ENCODE results near the gene MYOD1. TPM values are rescaled to one million over a fixed set of nuclear protein-coding genes. Genes with fewer than 3 reads are reported as not detected.

Gene MYOD1
- total and polyA plus RNA-seq, 9 of the 15 experiments (the other 6 are each of a cell fraction or from before 2014, with no cell fraction given): not detected

DNA sequence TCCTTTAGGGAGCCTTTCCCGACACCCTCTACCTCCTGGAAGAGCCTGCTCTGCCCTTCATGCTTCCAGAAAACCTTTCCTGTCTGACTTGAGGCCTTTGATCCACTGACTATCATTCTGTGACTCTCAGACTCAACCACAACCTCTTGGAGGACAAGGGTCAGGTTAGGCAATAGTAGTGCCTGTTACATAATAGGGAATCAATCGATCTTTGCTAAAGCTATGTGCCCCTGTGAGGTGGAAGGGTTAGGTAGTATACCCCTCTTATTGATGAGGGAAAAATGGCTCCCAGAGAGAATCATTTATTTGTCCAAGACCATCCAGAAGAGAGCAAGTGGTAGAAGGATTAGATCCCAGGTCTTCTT is 31.4 kb downstream of the MYOD1 start:
- H3K4me1 ChIP-seq (replicated peaks in 1 of 2; ENCODE audit: control insufficient read depth in 2 of 2, insufficient read depth in 2 of 2, low read length in 2 of 2): no peaks in the 10 kb centered on the region
- BruUV-seq (replicated peaks): no TSS peak
- POLR2A ChIA-PET: no interaction called here
- no peak overlapping the region for H3K4me3 ChIP-seq
- H3K27me3 ChIP-seq (ENCODE audit: control insufficient read depth in 2 of 2, insufficient read depth in 2 of 2, low read length in 2 of 2): peaks cover 7 to 56% of the 10 kb centered on the region in 2 experiments; a peak in 2 of 5 replicates
- WGBS (ENCODE audit: insufficient coverage, low coverage, missing lambda C conversion rate): 0% methylated on average over 2 of the region's 2 CpGs
- no peaks in the 10 kb centered on the region for H3K79me2 ChIP-seq (ENCODE audit: control insufficient read depth, insufficient read depth, low read length)
- intact Hi-C loops (cut with micrococcal nuclease): no loop called here
- no peak for DNase-seq (ENCODE audit: extremely low read depth in 1 of 4, low spot score in 3 of 4)
- in situ Hi-C loops (cut with MboI): no loop called here
- H2AFZ ChIP-seq (ENCODE audit: low read depth, low read length): no peak overlapping the region
- H3K4me2 ChIP-seq (ENCODE audit: insufficient read depth, low read length): no peak overlapping the region
- H3K9me1 ChIP-seq (ENCODE audit: control insufficient read depth, insufficient read depth, low read length): no peaks in the 10 kb centered on the region
- TF ChIP-seq, protein P1, sequence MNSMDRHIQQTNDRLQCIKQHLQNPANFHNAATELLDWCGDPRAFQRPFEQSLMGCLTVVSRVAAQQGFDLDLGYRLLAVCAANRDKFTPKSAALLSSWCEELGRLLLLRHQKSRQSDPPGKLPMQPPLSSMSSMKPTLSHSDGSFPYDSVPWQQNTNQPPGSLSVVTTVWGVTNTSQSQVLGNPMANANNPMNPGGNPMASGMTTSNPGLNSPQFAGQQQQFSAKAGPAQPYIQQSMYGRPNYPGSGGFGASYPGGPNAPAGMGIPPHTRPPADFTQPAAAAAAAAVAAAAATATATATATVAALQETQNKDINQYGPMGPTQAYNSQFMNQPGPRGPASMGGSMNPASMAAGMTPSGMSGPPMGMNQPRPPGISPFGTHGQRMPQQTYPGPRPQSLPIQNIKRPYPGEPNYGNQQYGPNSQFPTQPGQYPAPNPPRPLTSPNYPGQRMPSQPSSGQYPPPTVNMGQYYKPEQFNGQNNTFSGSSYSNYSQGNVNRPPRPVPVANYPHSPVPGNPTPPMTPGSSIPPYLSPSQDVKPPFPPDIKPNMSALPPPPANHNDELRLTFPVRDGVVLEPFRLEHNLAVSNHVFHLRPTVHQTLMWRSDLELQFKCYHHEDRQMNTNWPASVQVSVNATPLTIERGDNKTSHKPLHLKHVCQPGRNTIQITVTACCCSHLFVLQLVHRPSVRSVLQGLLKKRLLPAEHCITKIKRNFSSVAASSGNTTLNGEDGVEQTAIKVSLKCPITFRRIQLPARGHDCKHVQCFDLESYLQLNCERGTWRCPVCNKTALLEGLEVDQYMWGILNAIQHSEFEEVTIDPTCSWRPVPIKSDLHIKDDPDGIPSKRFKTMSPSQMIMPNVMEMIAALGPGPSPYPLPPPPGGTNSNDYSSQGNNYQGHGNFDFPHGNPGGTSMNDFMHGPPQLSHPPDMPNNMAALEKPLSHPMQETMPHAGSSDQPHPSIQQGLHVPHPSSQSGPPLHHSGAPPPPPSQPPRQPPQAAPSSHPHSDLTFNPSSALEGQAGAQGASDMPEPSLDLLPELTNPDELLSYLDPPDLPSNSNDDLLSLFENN (IDR thresholded peaks at IDR 0.05; ENCODE audit: low read depth in 2 of 2, low read length in 2 of 2): no peak
- TF ChIP-seq ZNF75A (CRISPR knock-in tag; IDR thresholded peaks at IDR 0.05): no peak
- TF ChIP-seq, protein P2, sequence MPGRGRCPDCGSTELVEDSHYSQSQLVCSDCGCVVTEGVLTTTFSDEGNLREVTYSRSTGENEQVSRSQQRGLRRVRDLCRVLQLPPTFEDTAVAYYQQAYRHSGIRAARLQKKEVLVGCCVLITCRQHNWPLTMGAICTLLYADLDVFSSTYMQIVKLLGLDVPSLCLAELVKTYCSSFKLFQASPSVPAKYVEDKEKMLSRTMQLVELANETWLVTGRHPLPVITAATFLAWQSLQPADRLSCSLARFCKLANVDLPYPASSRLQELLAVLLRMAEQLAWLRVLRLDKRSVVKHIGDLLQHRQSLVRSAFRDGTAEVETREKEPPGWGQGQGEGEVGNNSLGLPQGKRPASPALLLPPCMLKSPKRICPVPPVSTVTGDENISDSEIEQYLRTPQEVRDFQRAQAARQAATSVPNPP (IDR thresholded peaks at IDR 0.05; ENCODE audit: borderline replicate concordance, insufficient read depth, insufficient read length): no peak
- TF ChIP-seq MAZ (CRISPR knock-in tag; conservative IDR thresholded peaks at IDR 0.05 in 1 of 2, IDR thresholded peaks at IDR 0.05 in 1 of 2): no peak
- no peak for TF ChIP-seq ZNF77 (CRISPR knock-in tag; IDR thresholded peaks at IDR 0.05)
- no peak for TF ChIP-seq RBBP5 (IDR thresholded peaks at IDR 0.05; ENCODE audit: borderline replicate concordance, insufficient read depth, low read length, poor library complexity, severe bottlenecking)
- TF ChIP-seq, protein P3, sequence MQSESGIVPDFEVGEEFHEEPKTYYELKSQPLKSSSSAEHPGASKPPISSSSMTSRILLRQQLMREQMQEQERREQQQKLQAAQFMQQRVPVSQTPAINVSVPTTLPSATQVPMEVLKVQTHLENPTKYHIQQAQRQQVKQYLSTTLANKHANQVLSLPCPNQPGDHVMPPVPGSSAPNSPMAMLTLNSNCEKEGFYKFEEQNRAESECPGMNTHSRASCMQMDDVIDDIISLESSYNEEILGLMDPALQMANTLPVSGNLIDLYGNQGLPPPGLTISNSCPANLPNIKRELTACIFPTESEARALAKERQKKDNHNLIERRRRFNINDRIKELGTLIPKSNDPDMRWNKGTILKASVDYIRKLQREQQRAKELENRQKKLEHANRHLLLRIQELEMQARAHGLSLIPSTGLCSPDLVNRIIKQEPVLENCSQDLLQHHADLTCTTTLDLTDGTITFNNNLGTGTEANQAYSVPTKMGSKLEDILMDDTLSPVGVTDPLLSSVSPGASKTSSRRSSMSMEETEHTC (IDR thresholded peaks at IDR 0.05): no peak
- no peak for TF ChIP-seq KAT7 (CRISPR knock-in tag; IDR thresholded peaks at IDR 0.05; ENCODE audit: borderline replicate concordance)
- TF ChIP-seq ERF (CRISPR knock-in tag; IDR thresholded peaks at IDR 0.05): no peak
- H3K36me3 ChIP-seq (ENCODE audit: control insufficient read depth, insufficient read depth, low read length): no peaks in the 10 kb centered on the region
- no peak for FAIRE-seq
- H4K20me1 ChIP-seq (replicated peaks; ENCODE audit: control insufficient read depth, insufficient read depth, low read length): peaks cover 3% of the 10 kb centered on the region; the same call in 1 of the 2 replicates
- no peaks in the 10 kb centered on the region for H3K9me3 ChIP-seq (replicated peaks; ENCODE audit: control insufficient read depth, insufficient read depth, low read depth, low read length)
- CTCF ChIA-PET (ENCODE audit: low intra/inter-chr PET ratio): no interaction called here
- ATAC-seq: no peak
- H3K27ac ChIP-seq (ENCODE audit: extremely low read depth, low read depth, low read length): no peak overlapping the region
- H3K9ac ChIP-seq (ENCODE audit: insufficient read depth in 1 of 2, low read depth in 2 of 2, low read length in 2 of 2): no peak overlapping the region
